ENCODE results near the gene GRK5.

The GRK5 gene

GRCh38 chr10:119286516-119286915, 79.1 kb downstream of the GRK5 start:
- no peak overlapping the region for H3K9ac ChIP-seq
- peaks cover 87% of the 10 kb centered on the region for H3K79me2 ChIP-seq
- TF ChIP-seq CTCF (IDR thresholded peaks at IDR 0.05): no peak
- H3K27ac ChIP-seq: no peak overlapping the region
- no peaks in the 10 kb centered on the region for H3K9me3 ChIP-seq (ENCODE audit: control insufficient read depth, low read length)
- H3K4me1 ChIP-seq: peaks cover 56% of the 10 kb centered on the region
- H3K4me3 ChIP-seq (ENCODE audit: low read depth, low read length): no peak overlapping the region
- no peaks in the 10 kb centered on the region for H3K27me3 ChIP-seq (ENCODE audit: control insufficient read depth, insufficient read depth, low read length)
- no peaks in the 10 kb centered on the region for H3K36me3 ChIP-seq (ENCODE audit: control insufficient read depth, insufficient read depth, low read length)
- no peak overlapping the region for H3K4me2 ChIP-seq (ENCODE audit: low read length)
- no peak overlapping the region for H2AFZ ChIP-seq

- Histone ChIP-seq H3K4me3 (ENCODE audit: low read depth, low read length) (no peak overlapping the region), H3K79me2 (peaks cover 89% of the 10 kb centered on the region), H3K4me1 (peaks cover 50% of the 10 kb centered on the region), H3K36me3 (ENCODE audit: control insufficient read depth, insufficient read depth, low read length) (no peaks in the 10 kb centered on the region), H2AFZ (no peak overlapping the region), H3K9ac (no peak overlapping the region), H3K27me3 (ENCODE audit: control insufficient read depth, insufficient read depth, low read length) (no peaks in the 10 kb centered on the region), H3K9me3 (ENCODE audit: control insufficient read depth, low read length) (no peaks in the 10 kb centered on the region), H3K4me2 (ENCODE audit: low read length) (no peak overlapping the region), H3K27ac (no peak overlapping the region)
- no peak for TF ChIP-seq CTCF (IDR thresholded peaks at IDR 0.05)
Measured at GRCh38 chr10:119286983-119287633, 79.7 kb downstream of the GRK5 start.

DNA sequence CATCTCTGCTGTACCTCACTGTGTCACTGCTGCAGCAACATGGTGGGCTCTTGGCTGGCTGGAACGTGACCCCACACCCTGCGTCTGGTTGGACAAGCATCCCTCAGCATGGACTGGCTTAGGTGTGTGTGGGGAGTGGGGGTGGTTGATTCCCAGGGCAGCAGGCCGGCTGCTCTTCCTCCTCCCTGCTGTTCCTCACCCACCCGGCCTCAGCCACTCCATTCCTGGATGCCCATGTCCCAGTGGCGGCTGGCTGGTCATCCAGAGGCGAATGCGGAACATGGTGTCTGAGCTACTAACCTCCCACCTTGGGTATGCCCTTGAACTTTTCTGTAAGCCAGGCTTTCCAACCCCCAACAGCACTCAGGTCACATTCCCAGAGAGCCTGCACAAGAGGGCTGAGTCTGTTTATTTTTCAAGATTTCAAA, 81.2 kb downstream of the GRK5 start:
- Histone ChIP-seq H3K4me1 (peaks cover 43% of the 10 kb centered on the region), H3K4me2 (ENCODE audit: low read length) (no peak overlapping the region), H3K36me3 (ENCODE audit: control insufficient read depth, insufficient read depth, low read length) (no peaks in the 10 kb centered on the region), H2AFZ (no peak overlapping the region), H3K4me3 (ENCODE audit: low read depth, low read length) (no peak overlapping the region), H3K9me3 (ENCODE audit: control insufficient read depth, low read length) (no peaks in the 10 kb centered on the region), H3K27me3 (ENCODE audit: control insufficient read depth, insufficient read depth, low read length) (no peaks in the 10 kb centered on the region), H3K9ac (no peak overlapping the region), H3K27ac (peak overlapping the region; percentile 33), H3K79me2 (peaks cover 90% of the 10 kb centered on the region)
- TF ChIP-seq CTCF (IDR thresholded peaks at IDR 0.05): no peak

DNA sequence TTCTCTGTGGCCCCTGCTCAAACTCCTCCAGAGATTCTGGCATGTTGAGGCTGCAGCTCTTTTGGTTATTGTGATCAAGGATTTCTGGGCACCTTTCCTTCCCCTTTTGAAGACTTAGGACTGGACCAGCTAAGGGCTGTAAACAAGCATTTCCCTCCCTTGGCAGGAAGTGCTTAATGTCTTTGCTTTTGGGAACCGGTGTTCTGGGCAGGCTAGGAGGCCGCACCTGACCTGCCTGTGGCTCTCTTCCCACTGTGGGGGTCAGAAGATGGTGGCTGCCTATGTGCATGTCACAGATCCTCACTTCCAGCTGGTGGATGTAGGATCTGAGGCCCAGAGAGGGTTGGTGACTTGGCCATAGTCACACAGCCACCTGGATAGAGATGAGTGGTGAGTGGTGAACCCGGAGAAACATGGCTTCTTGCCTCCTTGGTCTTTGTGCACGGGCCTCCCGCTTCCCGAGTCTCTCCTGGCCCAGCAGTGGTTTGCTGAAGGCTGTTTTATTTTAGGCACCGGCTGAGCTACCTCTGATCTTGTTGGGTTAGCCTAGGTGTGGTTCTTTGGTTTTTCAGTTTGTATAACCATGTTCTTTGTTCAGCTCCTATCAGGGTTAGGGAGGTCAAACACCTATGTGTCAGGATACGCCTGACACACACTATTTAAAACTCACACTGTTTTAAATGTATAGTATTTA, 82.0 kb downstream of the GRK5 start:
- Histone ChIP-seq H2AFZ (no peak overlapping the region), H3K4me2 (ENCODE audit: low read length) (peak overlapping the region; percentile 10), H3K4me3 (ENCODE audit: low read depth, low read length) (no peak overlapping the region), H3K9ac (no peak overlapping the region), H3K27ac (peak overlapping the region; percentile 56), H3K36me3 (ENCODE audit: control insufficient read depth, insufficient read depth, low read length) (no peaks in the 10 kb centered on the region), H3K9me3 (ENCODE audit: control insufficient read depth, low read length) (no peaks in the 10 kb centered on the region), H3K4me1 (peaks cover 43% of the 10 kb centered on the region), H3K79me2 (peaks cover 92% of the 10 kb centered on the region), H3K27me3 (ENCODE audit: control insufficient read depth, insufficient read depth, low read length) (no peaks in the 10 kb centered on the region)
- no peak for TF ChIP-seq CTCF (IDR thresholded peaks at IDR 0.05)
